Panc1 (cell line): ENCODE data around the gene TSC22D4.

ENCODE experiments used
- POLR2AphosphoS5 ChIP-seq: IDR thresholded peaks from 2 replicates; pipeline ENCODE4 v1.6.1; 2012; ENCODE audit warnings: mild to moderate bottlenecking, low read depth, low read length, moderate library complexity
- SIN3A ChIP-seq: IDR thresholded peaks from 2 replicates; pipeline ENCODE4 v1.6.1; 2012; ENCODE audit warnings: low read depth, mild to moderate bottlenecking, low read length, moderate library complexity, borderline replicate concordance; ENCODE audit not compliant: insufficient read depth
- TCF7L2 ChIP-seq: IDR thresholded peaks from 2 replicates; pipeline ENCODE4 v1.6.1; 2011; ENCODE audit warnings: mild to moderate bottlenecking, low read depth, low read length, inconsistent platforms
- TF ChIP-seq, protein P1 (sequence below): fragments of 450-650 bp; IDR thresholded peaks from 2 replicates; pipeline ENCODE4 v1.5.1; 2017; ENCODE audit warnings: mild to moderate bottlenecking
- TF ChIP-seq, protein P2 (sequence below), 2 experiments: IDR thresholded peaks; 2 replicates each; pipeline ENCODE4 v1.6.1; 2011 to 2012; ENCODE audit warnings: low read depth in 2 of 2, control low read depth in 1 of 2, low read length in 1 of 2, mild to moderate bottlenecking in 1 of 2, moderate library complexity in 1 of 2; ENCODE audit not compliant: insufficient read depth in 1 of 2

DNA sequence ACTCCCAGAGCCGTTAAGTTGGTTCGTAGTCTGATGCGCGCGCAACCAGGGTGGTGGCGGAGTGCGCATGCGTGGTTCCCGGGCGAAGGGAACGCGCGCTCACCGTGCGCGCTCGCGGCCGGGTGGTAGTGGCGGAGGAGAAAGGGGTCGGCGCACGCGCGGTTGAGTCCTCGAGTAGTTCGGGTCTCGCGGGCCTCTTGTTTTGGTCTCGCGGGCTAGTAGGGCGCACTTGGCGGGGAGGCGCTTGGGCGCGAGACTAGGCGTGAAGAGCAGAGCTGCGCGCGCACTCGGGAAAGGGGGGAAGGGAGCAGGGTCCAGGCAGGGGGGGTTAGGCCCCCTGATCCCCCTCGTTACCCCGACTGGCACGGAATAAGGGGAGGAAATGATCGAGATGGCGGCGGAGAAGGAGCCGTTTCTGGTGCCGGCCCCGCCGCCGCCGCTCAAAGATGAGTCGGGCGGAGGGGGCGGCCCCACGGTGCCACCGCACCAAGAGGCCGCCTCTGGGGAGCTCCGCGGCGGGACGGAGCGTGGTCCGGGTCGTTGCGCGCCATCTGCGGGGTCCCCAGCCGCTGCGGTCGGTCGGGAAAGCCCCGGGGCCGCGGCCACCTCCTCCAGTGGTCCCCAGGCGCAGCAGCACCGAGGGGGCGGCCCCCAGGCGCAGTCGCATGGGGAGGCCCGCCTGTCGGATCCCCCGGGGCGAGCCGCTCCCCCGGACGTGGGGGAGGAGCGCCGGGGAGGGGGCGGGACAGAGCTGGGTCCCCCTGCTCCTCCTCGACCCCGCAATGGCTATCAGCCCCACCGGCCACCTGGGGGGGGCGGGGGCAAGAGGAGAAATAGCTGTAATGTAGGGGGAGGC is 49.1 kb downstream of the TSC22D4 start, which contains the start of gene MEPCE:
- TF ChIP-seq, protein P1, sequence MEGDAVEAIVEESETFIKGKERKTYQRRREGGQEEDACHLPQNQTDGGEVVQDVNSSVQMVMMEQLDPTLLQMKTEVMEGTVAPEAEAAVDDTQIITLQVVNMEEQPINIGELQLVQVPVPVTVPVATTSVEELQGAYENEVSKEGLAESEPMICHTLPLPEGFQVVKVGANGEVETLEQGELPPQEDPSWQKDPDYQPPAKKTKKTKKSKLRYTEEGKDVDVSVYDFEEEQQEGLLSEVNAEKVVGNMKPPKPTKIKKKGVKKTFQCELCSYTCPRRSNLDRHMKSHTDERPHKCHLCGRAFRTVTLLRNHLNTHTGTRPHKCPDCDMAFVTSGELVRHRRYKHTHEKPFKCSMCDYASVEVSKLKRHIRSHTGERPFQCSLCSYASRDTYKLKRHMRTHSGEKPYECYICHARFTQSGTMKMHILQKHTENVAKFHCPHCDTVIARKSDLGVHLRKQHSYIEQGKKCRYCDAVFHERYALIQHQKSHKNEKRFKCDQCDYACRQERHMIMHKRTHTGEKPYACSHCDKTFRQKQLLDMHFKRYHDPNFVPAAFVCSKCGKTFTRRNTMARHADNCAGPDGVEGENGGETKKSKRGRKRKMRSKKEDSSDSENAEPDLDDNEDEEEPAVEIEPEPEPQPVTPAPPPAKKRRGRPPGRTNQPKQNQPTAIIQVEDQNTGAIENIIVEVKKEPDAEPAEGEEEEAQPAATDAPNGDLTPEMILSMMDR, result no peak
- 0 out of 2 replicates have a peak, but pooled peaks have one; percentile 47 for TF ChIP-seq SIN3A
- TF ChIP-seq, protein P2, sequence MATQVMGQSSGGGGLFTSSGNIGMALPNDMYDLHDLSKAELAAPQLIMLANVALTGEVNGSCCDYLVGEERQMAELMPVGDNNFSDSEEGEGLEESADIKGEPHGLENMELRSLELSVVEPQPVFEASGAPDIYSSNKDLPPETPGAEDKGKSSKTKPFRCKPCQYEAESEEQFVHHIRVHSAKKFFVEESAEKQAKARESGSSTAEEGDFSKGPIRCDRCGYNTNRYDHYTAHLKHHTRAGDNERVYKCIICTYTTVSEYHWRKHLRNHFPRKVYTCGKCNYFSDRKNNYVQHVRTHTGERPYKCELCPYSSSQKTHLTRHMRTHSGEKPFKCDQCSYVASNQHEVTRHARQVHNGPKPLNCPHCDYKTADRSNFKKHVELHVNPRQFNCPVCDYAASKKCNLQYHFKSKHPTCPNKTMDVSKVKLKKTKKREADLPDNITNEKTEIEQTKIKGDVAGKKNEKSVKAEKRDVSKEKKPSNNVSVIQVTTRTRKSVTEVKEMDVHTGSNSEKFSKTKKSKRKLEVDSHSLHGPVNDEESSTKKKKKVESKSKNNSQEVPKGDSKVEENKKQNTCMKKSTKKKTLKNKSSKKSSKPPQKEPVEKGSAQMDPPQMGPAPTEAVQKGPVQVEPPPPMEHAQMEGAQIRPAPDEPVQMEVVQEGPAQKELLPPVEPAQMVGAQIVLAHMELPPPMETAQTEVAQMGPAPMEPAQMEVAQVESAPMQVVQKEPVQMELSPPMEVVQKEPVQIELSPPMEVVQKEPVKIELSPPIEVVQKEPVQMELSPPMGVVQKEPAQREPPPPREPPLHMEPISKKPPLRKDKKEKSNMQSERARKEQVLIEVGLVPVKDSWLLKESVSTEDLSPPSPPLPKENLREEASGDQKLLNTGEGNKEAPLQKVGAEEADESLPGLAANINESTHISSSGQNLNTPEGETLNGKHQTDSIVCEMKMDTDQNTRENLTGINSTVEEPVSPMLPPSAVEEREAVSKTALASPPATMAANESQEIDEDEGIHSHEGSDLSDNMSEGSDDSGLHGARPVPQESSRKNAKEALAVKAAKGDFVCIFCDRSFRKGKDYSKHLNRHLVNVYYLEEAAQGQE (IDR thresholded peaks at IDR 0.05; ENCODE audit: insufficient read depth in 1 of 2, low read depth in 2 of 2, low read length in 1 of 2), result no peak
- TF ChIP-seq TCF7L2, result no peak
- peak; percentile 15; the same call in 1 of the 2 replicates for TF ChIP-seq POLR2AphosphoS5
